NCI-H446 (cell line): Measurements from ENCODE around the gene RNF113B.

Experiments used
- DNase-seq, 2 experiments: peaks; one replicate each; lab custom pipeline; 2025; lab: John Stamatoyannopoulos, UW

Gene RNF113B

GRCh38 chr13:98176777-98177608, at the start of gene RNF113B:
RNF113B (minus strand) TSS chr13:98177269; CDS start chr13:98177236, 33 bp downstream.
- DNase-seq = no peak

DNA sequence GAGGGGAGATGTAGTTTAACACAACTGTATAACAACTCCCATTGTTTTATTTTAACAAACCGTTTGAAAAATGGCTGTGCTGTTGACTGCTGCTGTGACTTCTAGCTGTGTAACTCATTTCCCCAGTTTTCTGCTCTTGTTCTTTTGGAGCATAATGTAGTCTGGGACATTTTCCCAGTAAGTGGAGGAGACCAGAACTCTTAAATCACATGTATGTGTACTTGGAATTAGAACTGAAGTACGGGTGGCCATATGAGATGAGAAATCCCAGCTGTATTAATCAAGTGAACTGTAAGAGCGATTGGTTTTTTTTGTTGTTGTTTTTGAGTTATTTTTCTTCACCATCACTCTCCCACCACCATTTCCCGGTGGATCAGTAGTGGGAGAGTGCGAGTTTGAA, 49.4 kb upstream of the RNF113B start:
- no peak for DNase-seq

- DNase-seq = no peak
Measured at GRCh38 chr13:98225036-98225940, 48.2 kb upstream of the RNF113B start.

- DNase-seq = no peak
Measured at GRCh38 chr13:98224557-98224956, 47.5 kb upstream of the RNF113B start.

- DNase-seq = no peak
Measured at GRCh38 chr13:98223741-98224140, 46.7 kb upstream of the RNF113B start.

- no peak for DNase-seq
Measured at GRCh38 chr13:98222816-98223215, 45.7 kb upstream of the RNF113B start.

GRCh38 chr13:98222081-98222554, 45.0 kb upstream of the RNF113B start:
- no peak for DNase-seq

GRCh38 chr13:98221234-98221633, 44.2 kb upstream of the RNF113B start:
- DNase-seq = peak; percentile 13 to 49

DNA sequence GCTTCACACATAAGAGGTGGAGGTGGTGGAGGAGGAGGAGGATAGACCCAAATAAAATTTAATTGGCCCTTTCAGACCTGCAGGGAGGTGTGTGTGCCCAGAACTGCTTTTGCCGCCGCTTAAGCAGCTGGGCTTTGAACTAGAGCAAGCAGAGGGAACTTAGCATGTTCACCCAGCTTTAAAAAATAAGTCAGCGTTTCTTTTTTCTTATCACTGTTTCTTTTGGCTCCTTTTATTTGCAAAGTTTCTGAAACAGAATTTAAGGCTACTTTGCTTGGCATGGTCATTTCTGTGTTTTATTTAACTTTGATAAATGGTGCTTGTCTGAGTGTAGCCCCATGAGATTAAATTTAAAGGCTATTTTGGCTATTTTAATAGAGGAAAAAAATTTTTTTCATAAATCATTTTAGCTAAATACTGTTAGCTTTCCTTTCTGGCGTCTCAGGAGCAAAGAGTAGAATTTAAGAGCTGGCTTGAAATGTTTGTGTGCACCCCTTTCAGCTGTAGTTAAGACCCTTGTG, 43.3 kb upstream of the RNF113B start:
- no peak for DNase-seq

GRCh38 chr13:98219685-98220084, 42.6 kb upstream of the RNF113B start:
- no peak for DNase-seq

DNA sequence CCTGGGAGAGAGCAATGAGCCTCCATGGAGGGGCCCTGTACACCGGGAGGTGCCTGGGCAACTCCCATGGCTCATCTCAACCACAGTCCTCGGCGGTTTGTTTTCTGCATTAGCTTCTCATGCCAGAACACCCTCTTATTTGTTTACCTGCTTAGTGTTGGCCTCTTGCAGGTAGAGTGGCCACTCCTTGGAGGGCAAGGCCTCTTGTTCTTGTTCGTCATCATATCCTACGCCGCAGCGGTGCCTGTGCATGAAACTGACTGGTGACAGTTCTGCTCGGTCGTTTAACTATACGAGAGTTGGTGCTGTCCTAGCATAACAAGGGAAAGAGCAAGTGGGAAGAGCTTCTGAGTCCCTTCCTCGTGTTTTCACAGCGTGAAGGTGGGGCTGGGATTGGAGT, 40.5 kb upstream of the RNF113B start:
- DNase-seq = no peak

DNA sequence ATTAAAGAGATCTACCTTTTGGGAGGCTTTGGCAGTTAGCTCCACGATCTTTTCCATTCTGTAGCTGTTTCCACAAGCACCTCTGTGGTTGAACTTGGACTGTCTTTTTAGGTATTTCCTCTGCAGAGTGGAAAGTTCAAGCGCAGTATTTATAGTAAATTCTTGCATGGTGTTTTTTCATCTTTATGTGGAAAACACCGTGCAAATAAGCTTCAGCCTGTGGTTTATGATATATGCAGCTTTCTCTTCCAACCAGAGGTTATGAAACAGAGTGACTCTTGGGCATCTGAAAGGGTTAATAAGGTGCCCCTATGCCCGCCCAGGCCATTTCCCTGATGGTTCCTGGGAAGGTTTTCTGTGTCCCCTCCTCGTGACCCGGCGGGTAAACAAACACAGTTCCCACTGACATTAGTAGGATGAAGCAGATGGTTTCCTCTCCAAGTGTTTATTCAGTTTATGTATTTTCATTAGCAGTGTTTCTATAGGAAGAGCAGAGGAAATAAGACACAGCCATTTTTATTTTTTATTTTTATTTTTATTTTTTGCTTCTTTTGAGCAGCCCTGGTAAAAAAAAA, 39.7 kb upstream of the RNF113B start:
- no peak for DNase-seq

DNA sequence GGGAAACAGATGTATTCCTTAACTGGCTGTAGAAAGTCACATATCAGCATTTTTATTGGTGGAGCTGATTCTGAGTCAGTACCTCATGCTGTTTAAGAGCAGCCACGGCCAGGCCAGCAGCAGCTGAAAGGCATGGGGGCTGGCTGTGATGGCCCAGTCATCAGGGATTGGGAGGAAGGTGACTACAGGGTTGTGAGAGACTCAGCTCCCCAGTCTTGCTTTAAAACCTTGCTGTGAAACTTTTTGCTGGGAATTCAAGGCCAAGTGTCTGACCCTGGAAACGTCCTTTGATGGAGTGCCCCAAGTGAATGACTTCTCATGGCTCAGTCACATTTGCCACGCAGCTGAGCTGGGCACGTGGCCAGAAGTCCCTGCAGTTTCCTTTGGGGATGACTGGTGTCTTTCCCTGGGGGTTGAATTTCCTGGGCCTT, 39.1 kb upstream of the RNF113B start:
- DNase-seq = peak in 1 of 2 experiments; percentile 13

DNA sequence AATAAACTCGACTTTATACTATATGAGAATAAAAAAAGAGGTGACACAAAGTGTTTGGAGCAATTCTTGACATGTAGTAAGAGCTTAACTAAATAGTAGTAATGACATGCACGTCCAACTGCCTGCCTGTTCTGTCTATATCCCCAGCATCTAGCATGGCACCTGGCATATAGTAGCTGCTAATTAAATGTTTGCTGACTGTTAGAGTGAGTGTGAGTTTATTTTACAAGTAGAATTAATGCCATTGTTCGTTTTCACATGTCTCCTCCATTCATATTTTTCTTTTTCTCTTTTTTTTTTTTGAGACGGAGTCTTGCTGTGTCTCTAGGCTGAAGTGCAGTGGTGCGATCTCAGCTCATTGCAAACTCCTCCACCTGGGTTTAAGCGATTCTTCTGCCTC, 38.4 kb upstream of the RNF113B start:
- no peak for DNase-seq

DNA sequence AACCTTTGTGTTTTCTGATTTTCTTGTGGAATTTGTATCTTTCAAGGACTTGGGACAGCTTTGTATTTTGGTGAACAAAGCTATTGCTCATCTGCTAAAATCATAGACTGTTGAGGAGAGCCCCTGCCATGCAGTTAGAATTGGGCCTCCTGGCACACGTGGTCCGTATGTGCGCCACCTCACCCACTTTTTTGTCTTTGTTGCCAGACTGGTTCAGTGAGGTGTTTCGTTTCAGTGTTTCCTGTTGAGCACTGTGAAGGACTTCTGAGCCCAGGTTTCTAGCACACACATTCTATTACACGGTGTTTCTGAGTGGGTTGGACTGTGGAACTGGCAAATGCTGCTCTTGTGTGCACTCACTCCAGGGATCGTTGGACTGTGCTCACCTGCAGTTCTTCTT, 37.6 kb upstream of the RNF113B start:
- DNase-seq = no peak

DNA sequence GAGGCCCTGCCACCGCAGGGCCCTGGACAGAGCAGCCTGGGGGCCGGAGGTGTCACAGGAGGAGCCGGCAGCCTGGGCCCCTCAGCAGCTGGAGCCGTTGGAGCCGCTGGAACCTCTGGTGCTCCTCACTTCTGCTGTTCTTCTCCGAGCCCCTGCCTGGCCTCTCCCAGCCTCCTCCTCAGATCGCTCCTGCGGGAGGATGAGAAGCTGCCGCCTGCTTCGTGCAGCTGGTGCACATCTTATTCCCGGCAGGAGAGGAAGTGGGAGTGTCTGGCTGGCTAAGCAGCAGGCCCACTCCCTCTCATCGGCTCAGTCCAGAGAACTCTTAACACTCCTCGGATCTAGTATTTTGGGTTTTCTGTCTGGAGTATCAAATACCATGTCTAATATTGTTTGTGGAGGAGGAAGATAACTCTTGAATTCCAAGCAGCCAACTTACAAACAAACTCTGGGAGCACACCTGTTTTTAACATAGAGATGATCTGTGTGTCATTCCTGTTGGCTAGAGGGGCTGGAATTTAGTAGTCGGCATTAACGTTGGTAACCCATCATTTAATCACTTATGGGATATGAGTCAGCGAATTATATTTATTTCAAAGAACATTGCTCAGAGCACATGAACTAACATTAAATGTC, 37.1 kb upstream of the RNF113B start:
- no peak for DNase-seq

DNA sequence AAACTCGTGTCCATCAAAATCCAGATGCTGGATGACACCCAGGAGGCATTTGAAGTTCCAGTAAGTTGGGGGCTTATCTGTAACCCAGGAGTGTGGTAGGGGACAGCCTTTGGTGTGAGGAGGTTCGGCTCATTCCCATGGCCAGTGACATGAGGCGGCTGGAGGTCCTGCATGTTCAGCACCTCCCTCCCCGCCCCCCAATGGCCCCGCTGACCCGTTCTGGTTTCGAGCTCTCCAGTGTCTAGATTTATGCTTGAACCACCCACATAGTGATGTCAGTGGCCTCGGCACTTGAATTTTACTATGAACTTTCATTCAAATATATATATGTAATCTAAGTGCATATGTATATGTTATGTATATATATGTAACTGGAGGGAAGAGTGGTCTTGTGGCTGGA, 36.3 kb upstream of the RNF113B start:
- no peak for DNase-seq

- DNase-seq = no peak
Measured at GRCh38 chr13:98212763-98213162, 35.7 kb upstream of the RNF113B start.

- DNase-seq = no peak
Measured at GRCh38 chr13:98208606-98209005, 31.5 kb upstream of the RNF113B start.

- DNase-seq = no peak
Measured at GRCh38 chr13:98207416-98207815, 30.3 kb upstream of the RNF113B start.

DNA sequence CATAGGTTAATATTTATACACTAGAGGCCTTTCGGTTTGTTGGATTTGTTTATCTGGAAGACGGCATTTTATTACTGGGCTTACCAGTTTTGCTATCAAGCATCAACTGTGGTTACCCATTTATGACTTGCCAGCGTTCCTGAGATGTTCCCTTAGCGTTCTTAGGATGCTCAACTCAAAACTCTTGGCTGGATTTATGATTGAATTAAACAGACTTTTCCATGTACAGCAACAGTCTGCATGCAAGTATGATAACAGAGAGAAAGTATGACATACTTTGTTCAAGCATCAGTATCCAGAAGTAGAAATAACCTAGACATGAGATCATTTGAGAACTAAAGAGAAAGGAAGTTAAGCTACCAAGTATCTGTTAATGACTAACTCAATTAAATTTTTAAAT, 29.9 kb upstream of the RNF113B start:
- no peak for DNase-seq

DNA sequence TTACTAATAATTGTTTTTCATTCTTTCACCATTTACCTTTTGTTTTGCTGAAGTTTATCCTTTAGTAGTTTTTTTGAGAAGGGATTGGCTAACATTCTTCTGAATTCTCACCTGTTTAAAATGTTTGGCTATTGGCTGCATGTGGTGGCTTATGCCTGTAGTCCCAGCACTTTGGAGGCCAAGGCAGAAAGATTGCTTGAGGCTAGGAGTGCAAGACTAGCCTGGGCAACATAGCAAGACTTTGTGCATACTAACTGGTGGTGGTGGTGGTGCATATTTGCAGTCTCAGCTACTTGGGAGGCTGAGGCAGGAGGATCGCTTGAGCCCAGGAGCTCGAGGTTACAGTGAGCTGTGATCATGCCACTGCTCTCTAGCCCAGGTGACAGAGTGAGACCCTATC, 27.5 kb upstream of the RNF113B start:
- DNase-seq = no peak
